Right lobe of liver (tissue), 6 donors: ENCODE data around the gene SSTR5. TPM values are rescaled to one million over a fixed set of nuclear protein-coding genes. Genes with fewer than 3 reads are reported as not detected.

Source experiments
- ATAC-seq, 4 donors: fragments of 200-7000 bp; cut with Tn5 transposase; one replicate each; pipeline ENCODE4 v1.9.1; 2020; ENCODE audit warnings: mild to moderate bottlenecking in 4 of 4, moderate library complexity in 4 of 4
- DNase-seq, 3 donors: peaks; one replicate each; pipeline ENCODE4 v3.0.0-alpha.2; 2020
- H3K27ac ChIP-seq, 3 donors: fragments of 200-600 bp; one replicate each; pipeline ENCODE4 v1.8.0; 2022
- H3K27me3 ChIP-seq, 2 donors: fragments of 200-600 bp; one replicate each; pipeline ENCODE4 v1.8.0; 2022
- H3K36me3 ChIP-seq, 4 donors: fragments of 200-600 bp; sonication (generic) in 1 of 4; one replicate each; pipeline versions ENCODE4 v1.5.1 to v1.8.0; 2017 to 2022; ENCODE audit warnings: control low read depth in 1 of 4
- H3K4me1 ChIP-seq, 4 donors: fragments of 200-600 bp; sonication (generic) in 1 of 4; one replicate each; pipeline versions ENCODE4 v1.5.1 to v1.8.0; 2017 to 2022; ENCODE audit warnings: control low read depth in 1 of 4
- H3K4me3 ChIP-seq, 3 donors: fragments of 200-600 bp; one replicate each; pipeline ENCODE4 v1.8.0; 2022
- H3K9me3 ChIP-seq, 4 donors: fragments of 200-600 bp; sonication (generic) in 1 of 4; one replicate each; pipeline versions ENCODE4 v1.5.1 to v1.8.0; 2017 to 2022; ENCODE audit warnings: control low read depth in 1 of 4
- POLR2A ChIP-seq: fragments of 450-650 bp; IDR thresholded peaks from one replicate; pipeline ENCODE4 v1.6.1; 2017; ENCODE audit warnings: antibody characterized with exemption, mild to moderate bottlenecking
- WGBS: methylation state at CpG from one replicate; pipeline ENCODE4 v1.1.6; 2018; ENCODE audit warnings: low coverage, low lambda C conversion rate; ENCODE audit not compliant: insufficient coverage; ENCODE audit errors: missing lambda C conversion rate; 5-methylcytosine and 5-hydroxymethylcytosine counted together
- intact Hi-C, 2 donors: fragments of 100-400 bp; cut with DNase I; formaldehyde crosslinking; loops; one replicate each; pipeline versions ENCODE4 v1.11.2 to v1.14.1; 2022
- total RNA-seq, 6 experiments: library from RNA; depleted of rRNA in 2 of 6; stranded (reverse); fragments of >200 nt in 2 of 6; fragmentation: NEBNext Ultra II Directional in 3 of 6; extraction: Animal tissue kit (Norgen Biotek cat#: 25700) in 3 of 6; gene quantifications; one replicate each; pipeline versions ENCODE4 v1.1.0 to v1.2.4, GENCODE V29; 2016 to 2023
- TF ChIP-seq, protein P1 (sequence below), 4 donors: fragments of 200-600 bp in 3 of 4; fragments of 450-650 bp in 1 of 4; IDR thresholded peaks; one replicate each; pipeline versions ENCODE4 v1.5.1 to v1.8.0; 2016 to 2022; ENCODE audit warnings: antibody characterized with exemption in 4 of 4, mild to moderate bottlenecking in 2 of 4
- donor health status: DM: no; HTN: yes; CAD: no.
- donor health status: DM: no; HTN: no; CAD: no.
- donor health status: DM: no; HTN: no; CAD: no.
- donor health status: DM: no; HTN: yes; CAD: no.
- donor health status: DM: no; HTN: yes; CAD: no.

Gene SSTR5
- total RNA-seq, 6 experiments from 2014 or later: not detected

DNA sequence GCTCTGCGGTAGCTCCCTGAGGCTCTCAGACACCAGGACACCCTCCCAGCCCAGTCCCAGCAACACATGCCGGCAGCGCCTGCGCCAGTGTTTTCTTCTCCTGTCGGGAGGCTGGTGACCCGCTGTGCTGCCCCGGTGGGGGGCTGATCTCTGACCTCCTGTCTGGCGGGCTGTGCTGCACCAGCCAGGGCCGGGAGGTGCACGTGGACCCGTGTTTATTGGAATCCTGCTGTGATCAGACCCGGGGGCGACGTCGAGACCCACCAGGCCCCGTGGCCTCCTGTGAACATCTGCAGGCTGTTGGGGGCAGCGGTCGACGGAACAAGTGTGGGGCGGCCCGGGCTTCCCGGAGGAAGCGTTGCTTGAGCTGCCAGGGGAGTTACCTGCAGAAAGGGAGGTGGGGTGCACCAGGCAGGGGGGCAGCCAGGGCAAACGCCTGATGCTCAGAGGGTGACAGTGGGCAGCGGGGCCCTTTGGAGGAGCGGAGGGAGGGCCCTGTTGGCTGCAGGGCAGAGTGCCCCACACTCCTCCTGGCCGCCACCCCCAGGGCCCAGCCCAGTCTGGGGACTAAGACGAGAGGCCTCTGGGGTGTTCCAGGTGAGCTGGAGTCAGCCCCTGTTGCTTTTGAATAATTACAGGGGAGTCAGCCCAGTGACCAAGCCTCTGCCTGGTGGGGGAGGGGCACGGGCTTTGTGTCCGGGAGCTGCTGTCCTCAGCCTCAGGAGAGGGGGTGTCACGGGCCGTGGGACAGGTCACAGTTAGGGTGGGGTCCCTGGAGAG lies 2.3 kb upstream of the SSTR5 start:
- TF ChIP-seq, protein P1, sequence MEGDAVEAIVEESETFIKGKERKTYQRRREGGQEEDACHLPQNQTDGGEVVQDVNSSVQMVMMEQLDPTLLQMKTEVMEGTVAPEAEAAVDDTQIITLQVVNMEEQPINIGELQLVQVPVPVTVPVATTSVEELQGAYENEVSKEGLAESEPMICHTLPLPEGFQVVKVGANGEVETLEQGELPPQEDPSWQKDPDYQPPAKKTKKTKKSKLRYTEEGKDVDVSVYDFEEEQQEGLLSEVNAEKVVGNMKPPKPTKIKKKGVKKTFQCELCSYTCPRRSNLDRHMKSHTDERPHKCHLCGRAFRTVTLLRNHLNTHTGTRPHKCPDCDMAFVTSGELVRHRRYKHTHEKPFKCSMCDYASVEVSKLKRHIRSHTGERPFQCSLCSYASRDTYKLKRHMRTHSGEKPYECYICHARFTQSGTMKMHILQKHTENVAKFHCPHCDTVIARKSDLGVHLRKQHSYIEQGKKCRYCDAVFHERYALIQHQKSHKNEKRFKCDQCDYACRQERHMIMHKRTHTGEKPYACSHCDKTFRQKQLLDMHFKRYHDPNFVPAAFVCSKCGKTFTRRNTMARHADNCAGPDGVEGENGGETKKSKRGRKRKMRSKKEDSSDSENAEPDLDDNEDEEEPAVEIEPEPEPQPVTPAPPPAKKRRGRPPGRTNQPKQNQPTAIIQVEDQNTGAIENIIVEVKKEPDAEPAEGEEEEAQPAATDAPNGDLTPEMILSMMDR (IDR thresholded peaks at IDR 0.05): no peak
- TF ChIP-seq POLR2A: no peak
- no peak for ATAC-seq
- H3K9me3 ChIP-seq: no peaks in the 10 kb centered on the region
- no peaks in the 10 kb centered on the region for H3K4me1 ChIP-seq
- peaks cover 0 to 41% of the 10 kb centered on the region in 2 donors for H3K27me3 ChIP-seq
- intact Hi-C loops: no loop called here
- DNase-seq: no peak
- H3K36me3 ChIP-seq: no peaks in the 10 kb centered on the region
- 37% methylated on average over 7 of the region's 32 CpGs for WGBS
- no peak overlapping the region for H3K27ac ChIP-seq
- no peak overlapping the region for H3K4me3 ChIP-seq

DNA sequence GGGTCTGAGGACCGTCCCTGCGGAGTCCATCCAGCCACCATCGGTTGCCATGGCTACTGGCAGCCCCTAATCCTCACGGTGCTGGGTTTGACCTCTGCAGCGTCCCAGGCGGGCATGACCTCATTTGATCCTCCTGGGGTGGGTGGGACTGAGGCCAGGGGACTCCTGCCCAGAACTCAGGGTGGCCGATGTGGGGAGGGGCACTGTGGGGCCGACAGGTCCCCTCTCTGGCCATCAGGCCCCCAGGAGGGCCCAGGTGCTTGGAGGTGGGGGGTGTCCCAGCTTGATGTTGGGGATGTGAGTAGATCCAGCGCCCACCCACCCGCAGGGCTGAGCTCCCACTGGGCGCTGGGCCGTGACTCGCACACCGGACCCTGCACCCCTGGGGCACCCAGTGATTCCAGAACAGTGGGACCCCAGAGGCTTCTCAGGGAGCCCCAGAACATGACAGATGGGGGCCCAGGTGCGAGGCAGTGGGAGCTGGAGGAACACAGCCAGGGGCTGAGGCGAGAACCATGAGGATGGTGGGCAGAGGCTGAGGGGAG lies 1.6 kb upstream of the SSTR5 start:
- 27% methylated on average over 6 of the region's 16 CpGs for WGBS
- no peak overlapping the region for H3K4me3 ChIP-seq
- H3K27ac ChIP-seq: no peak overlapping the region
- no peak for TF ChIP-seq POLR2A
- TF ChIP-seq, protein P1 (IDR thresholded peaks at IDR 0.05): no peak
- H3K27me3 ChIP-seq: peaks cover 0 to 41% of the 10 kb centered on the region in 2 donors
- no peaks in the 10 kb centered on the region for H3K9me3 ChIP-seq
- intact Hi-C loops: no loop called here
- no peak for DNase-seq
- H3K4me1 ChIP-seq: no peaks in the 10 kb centered on the region
- H3K36me3 ChIP-seq: no peaks in the 10 kb centered on the region
- no peak for ATAC-seq

DNA sequence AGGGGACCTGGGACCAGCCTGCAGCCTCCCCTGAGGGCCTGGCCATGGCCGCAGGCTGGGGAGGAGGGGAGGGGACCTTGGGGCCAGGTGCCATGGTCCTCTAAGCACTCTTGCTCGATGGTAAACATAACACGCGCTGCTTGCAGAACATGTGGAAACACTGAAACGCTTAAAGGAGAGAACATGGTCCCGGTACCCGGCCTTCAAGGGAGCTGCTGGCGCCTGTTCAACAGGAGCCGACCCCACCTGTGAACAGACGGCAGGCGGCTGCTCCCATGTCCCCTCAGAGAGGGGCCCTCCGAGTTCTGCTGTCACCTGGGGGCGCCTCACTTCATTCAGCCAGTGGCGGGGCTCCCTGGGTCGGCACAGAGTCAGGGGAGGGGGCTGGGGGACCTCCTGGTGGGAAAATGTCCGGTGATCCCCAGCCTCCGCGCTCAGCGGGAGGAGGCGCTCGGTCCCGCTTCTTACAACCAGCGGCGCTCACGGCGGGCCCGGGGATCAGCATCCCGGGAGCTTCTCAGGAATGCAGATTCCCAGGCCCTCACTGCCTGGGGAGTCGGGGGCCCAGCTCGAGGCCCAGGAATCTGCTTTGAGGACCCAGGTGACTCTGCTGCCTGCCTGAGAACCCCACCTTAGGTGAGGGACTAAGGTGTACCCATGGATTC lies 854 bp upstream of the SSTR5 start:
- Histone ChIP-seq H3K4me1 (no peaks in the 10 kb centered on the region), H3K9me3 (no peaks in the 10 kb centered on the region), H3K4me3 (no peak overlapping the region), H3K27ac (no peak overlapping the region), H3K27me3 (peaks cover 0 to 41% of the 10 kb centered on the region in 2 donors), H3K36me3 (no peaks in the 10 kb centered on the region)
- ATAC-seq (no peak), DNase-seq (no peak)
- WGBS: 12% methylated on average over 9 of the region's 30 CpGs
- TF ChIP-seq, protein P1 (IDR thresholded peaks at IDR 0.05): no peak
- no peak for TF ChIP-seq POLR2A
- intact Hi-C loops: no loop called here

DNA sequence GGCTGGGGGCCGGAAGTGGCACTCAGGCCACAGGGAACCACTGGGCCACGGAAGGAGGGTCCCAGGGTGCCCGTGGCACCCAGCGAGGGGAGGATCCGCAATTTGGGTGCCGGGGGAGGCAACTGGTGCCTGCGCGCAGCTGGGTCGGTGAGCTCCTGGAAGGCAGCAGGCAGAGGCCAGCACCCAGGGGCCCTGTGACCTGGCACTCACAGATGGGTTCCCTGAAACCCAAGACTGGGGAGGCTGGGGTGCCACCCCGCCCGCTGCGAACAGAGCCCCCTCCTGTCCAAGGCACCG lies 663 bp downstream of the SSTR5 start:
- H3K36me3 ChIP-seq: no peaks in the 10 kb centered on the region
- no peak for DNase-seq
- ATAC-seq: no peak
- intact Hi-C loops: no loop called here
- H3K4me3 ChIP-seq: no peak overlapping the region
- no CpG with 5 or more reads among the region's 13 CpGs for WGBS
- TF ChIP-seq, protein P1 (IDR thresholded peaks at IDR 0.05): no peak
- no peak for TF ChIP-seq POLR2A
- no peak overlapping the region for H3K27ac ChIP-seq
- H3K27me3 ChIP-seq: peaks cover 0 to 41% of the 10 kb centered on the region in 2 donors
- H3K9me3 ChIP-seq: no peaks in the 10 kb centered on the region
- peaks cover 0 to 4% (median 0%) of the 10 kb centered on the region in 4 donors for H3K4me1 ChIP-seq
